ENCODE measurements around the gene BIRC6.

Gene BIRC6

GRCh38 chr2:32377928-32378327 lies 21.1 kb downstream of the BIRC6 start:
- no peak for DNase-seq

GRCh38 chr2:32379352-32379751 lies 22.5 kb downstream of the BIRC6 start:
- no peak for DNase-seq

- no peak for DNase-seq
Measured at GRCh38 chr2:32383858-32384257, 27.0 kb downstream of the BIRC6 start.

GRCh38 chr2:32384529-32384928 lies 27.7 kb downstream of the BIRC6 start:
- DNase-seq = no peak

- DNase-seq = no peak
Measured at GRCh38 chr2:32386739-32387138, 29.9 kb downstream of the BIRC6 start.

- no peak for DNase-seq
Measured at GRCh38 chr2:32399221-32399620, 42.4 kb downstream of the BIRC6 start.

GRCh38 chr2:32402091-32402490 lies 45.3 kb downstream of the BIRC6 start:
- DNase-seq = no peak

GRCh38 chr2:32403782-32404181 lies 47.0 kb downstream of the BIRC6 start:
- no peak for DNase-seq

GRCh38 chr2:32404691-32405090 lies 47.9 kb downstream of the BIRC6 start:
- DNase-seq = no peak

- DNase-seq = no peak
Measured at GRCh38 chr2:32416519-32416918, 59.7 kb downstream of the BIRC6 start.

- no peak for DNase-seq
Measured at GRCh38 chr2:32417659-32418058, 60.8 kb downstream of the BIRC6 start.

GRCh38 chr2:32418778-32419177 lies 62.0 kb downstream of the BIRC6 start:
- no peak for DNase-seq

- DNase-seq = no peak
Measured at GRCh38 chr2:32422133-32422532, 65.3 kb downstream of the BIRC6 start.

GRCh38 chr2:32423536-32423935 lies 66.7 kb downstream of the BIRC6 start:
- no peak for DNase-seq

GRCh38 chr2:32424739-32425138 lies 67.9 kb downstream of the BIRC6 start:
- no peak for DNase-seq

GRCh38 chr2:32425719-32426141 lies 68.9 kb downstream of the BIRC6 start:
- no peak for DNase-seq

- no peak for DNase-seq
Measured at GRCh38 chr2:32427672-32428610, 71.1 kb downstream of the BIRC6 start.

GRCh38 chr2:32430804-32431203 lies 74.0 kb downstream of the BIRC6 start:
- no peak for DNase-seq

GRCh38 chr2:32436150-32436549 lies 79.3 kb downstream of the BIRC6 start:
- DNase-seq = no peak

GRCh38 chr2:32442020-32442467 lies 85.2 kb downstream of the BIRC6 start:
- no peak for DNase-seq

GRCh38 chr2:32446369-32446768 lies 89.5 kb downstream of the BIRC6 start:
- DNase-seq = no peak

GRCh38 chr2:32450851-32451250 lies 94.0 kb downstream of the BIRC6 start:
- DNase-seq = no peak

- DNase-seq = no peak
Measured at GRCh38 chr2:32452338-32453064, 95.7 kb downstream of the BIRC6 start.

All from stimulated activated CD4-positive, alpha-beta T cell treated with anti-CD3 and anti-CD28 coated beads, Interleukin-4, amount 100 ng/mL, for 1 hour (primary cell).